Fibroblast of mammary gland (primary cell): Measurements from ENCODE around the gene BNIP3.

Experiments
- DNase-seq: peaks from one replicate; pipeline ENCODE4 v3.0.0-alpha.2; 2010; ENCODE audit warnings: low read depth
- H3K4me3 ChIP-seq: 2 replicates; pipeline ENCODE4 v1.5.1; 2011; ENCODE audit warnings: low read depth, mild to moderate bottlenecking, low read length, moderate library complexity; ENCODE audit not compliant: control insufficient read depth
- CTCF ChIP-seq: conservative IDR thresholded peaks from 2 replicates; pipeline ENCODE4 v1.5.1; 2011; ENCODE audit warnings: low read depth, low read length, inconsistent platforms; ENCODE audit not compliant: control insufficient read depth, insufficient read depth

Gene BNIP3

GRCh38 chr10:132021504-132022143, 39.9 kb upstream of the BNIP3 start:
- H3K4me3 ChIP-seq: no peak overlapping the region
- no peak for TF ChIP-seq CTCF
- DNase-seq: no peak

- no peak overlapping the region for H3K4me3 ChIP-seq
- DNase-seq: no peak
- no peak for TF ChIP-seq CTCF
Observed at GRCh38 chr10:132021046-132021445, 39.3 kb upstream of the BNIP3 start.

- no peak for DNase-seq
- TF ChIP-seq CTCF: no peak
Observed at GRCh38 chr10:132020456-132020855, 38.7 kb upstream of the BNIP3 start.

GRCh38 chr10:132019366-132019765, 37.6 kb upstream of the BNIP3 start:
- no peak for TF ChIP-seq CTCF
- no peak for DNase-seq
- no peak overlapping the region for H3K4me3 ChIP-seq

More at GRCh38 chr10:132020456-132020855, 38.7 kb upstream of the BNIP3 start:
- no peak overlapping the region for H3K4me3 ChIP-seq

- no peak for TF ChIP-seq CTCF
- no peak for DNase-seq
Observed at GRCh38 chr10:132018446-132018845, 36.7 kb upstream of the BNIP3 start.

GRCh38 chr10:132016514-132016913, 34.8 kb upstream of the BNIP3 start:
- no peak for TF ChIP-seq CTCF
- DNase-seq: no peak
- no peak overlapping the region for H3K4me3 ChIP-seq

More at GRCh38 chr10:132018446-132018845, 36.7 kb upstream of the BNIP3 start:
- H3K4me3 ChIP-seq: no peak overlapping the region

- H3K4me3 ChIP-seq: no peak overlapping the region
- DNase-seq: no peak
- TF ChIP-seq CTCF: no peak
Observed at GRCh38 chr10:132011445-132011844, 29.7 kb upstream of the BNIP3 start.
